Measurements from ENCODE around the gene GRIP2.

GRIP2 gene

GRCh38 chr3:14465425-14465824, 74.7 kb downstream of the GRIP2 start:
- H3K4me2 ChIP-seq (ENCODE audit: low read length), result no peak overlapping the region
- WGBS (ENCODE audit: extremely low coverage, insufficient coverage, low lambda C conversion rate), result no CpG with 5 or more reads among the region's 3 CpGs
- H3K9ac ChIP-seq (ENCODE audit: low read length), result no peak overlapping the region
- H3K27me3 ChIP-seq (ENCODE audit: insufficient read depth, low read length, poor library complexity), result no peaks in the 10 kb centered on the region
- H3K36me3 ChIP-seq (ENCODE audit: control insufficient read depth, insufficient read depth, low read length), result peaks cover 11% of the 10 kb centered on the region
- H3K79me1 ChIP-seq (ENCODE audit: low read length), result no peaks in the 10 kb centered on the region
- no peak overlapping the region for H2BK120ac ChIP-seq (ENCODE audit: low read depth, low read length)
- H3K23ac ChIP-seq (ENCODE audit: low read length), result no peak overlapping the region
- no peak overlapping the region for H3K18ac ChIP-seq (ENCODE audit: low read length)
- H3K4me3 ChIP-seq (ENCODE audit: low read length), result no peak overlapping the region
- H3K27ac ChIP-seq (ENCODE audit: low read depth, low read length), result no peak overlapping the region
- H3K79me2 ChIP-seq (ENCODE audit: control insufficient read depth, insufficient read depth, low read length), result no peaks in the 10 kb centered on the region
- no peak overlapping the region for H3K56ac ChIP-seq (ENCODE audit: low read length)
- no peak overlapping the region for H2AK5ac ChIP-seq (ENCODE audit: low read length)
- H2BK5ac ChIP-seq (ENCODE audit: low read length), result no peak overlapping the region
- H4K8ac ChIP-seq (ENCODE audit: low read depth, low read length), result no peak overlapping the region
- peaks cover 3% of the 10 kb centered on the region for H3K4me1 ChIP-seq (ENCODE audit: control insufficient read depth, low read depth, low read length)
- DNase-seq, result no peak
- no peak overlapping the region for H3K4ac ChIP-seq (ENCODE audit: low read depth, low read length)
- H2BK15ac ChIP-seq (replicated peaks; ENCODE audit: low read depth), result no peak overlapping the region
- H4K5ac ChIP-seq (ENCODE audit: low read length), result no peak overlapping the region

- no peak overlapping the region for H2BK120ac ChIP-seq (ENCODE audit: low read depth, low read length)
- H3K18ac ChIP-seq (ENCODE audit: low read length), result no peak overlapping the region
- H3K79me1 ChIP-seq (ENCODE audit: low read length), result no peaks in the 10 kb centered on the region
- no peak overlapping the region for H3K23ac ChIP-seq (ENCODE audit: low read length)
- H3K4me3 ChIP-seq (ENCODE audit: low read length), result no peak overlapping the region
- DNase-seq, result no peak
- H3K36me3 ChIP-seq (ENCODE audit: control insufficient read depth, insufficient read depth, low read length), result peaks cover 13% of the 10 kb centered on the region
- no peak overlapping the region for H3K4me2 ChIP-seq (ENCODE audit: low read length)
- no peak overlapping the region for H4K8ac ChIP-seq (ENCODE audit: low read depth, low read length)
- H3K27me3 ChIP-seq (ENCODE audit: insufficient read depth, low read length, poor library complexity), result no peaks in the 10 kb centered on the region
- H2AK5ac ChIP-seq (ENCODE audit: low read length), result no peak overlapping the region
- no peaks in the 10 kb centered on the region for H3K79me2 ChIP-seq (ENCODE audit: control insufficient read depth, insufficient read depth, low read length)
- H3K4me1 ChIP-seq (ENCODE audit: control insufficient read depth, low read depth, low read length), result peaks cover 3% of the 10 kb centered on the region
- H4K5ac ChIP-seq (ENCODE audit: low read length), result no peak overlapping the region
- H2BK5ac ChIP-seq (ENCODE audit: low read length), result no peak overlapping the region
- no peak overlapping the region for H3K4ac ChIP-seq (ENCODE audit: low read depth, low read length)
- no peak overlapping the region for H3K56ac ChIP-seq (ENCODE audit: low read length)
- no peak overlapping the region for H3K9ac ChIP-seq (ENCODE audit: low read length)
- H3K27ac ChIP-seq (ENCODE audit: low read depth, low read length), result no peak overlapping the region
- no CpG with 5 or more reads among the region's 4 CpGs for whole genome bisulfite sequencing (ENCODE audit: extremely low coverage, insufficient coverage, low lambda C conversion rate)
- H2BK15ac ChIP-seq (replicated peaks; ENCODE audit: low read depth), result no peak overlapping the region
These were observed 75.6 kb downstream of the GRIP2 start for GRCh38 chr3:14464521-14464920.

- Histone ChIP-seq H4K8ac (ENCODE audit: low read depth, low read length) (no peak overlapping the region), H2BK15ac (replicated peaks; ENCODE audit: low read depth) (no peak overlapping the region), H3K36me3 (ENCODE audit: control insufficient read depth, insufficient read depth, low read length) (peaks cover 11% of the 10 kb centered on the region), H3K4ac (ENCODE audit: low read depth, low read length) (no peak overlapping the region), H3K9ac (ENCODE audit: low read length) (no peak overlapping the region), H3K27ac (ENCODE audit: low read depth, low read length) (no peak overlapping the region), H2AK5ac (ENCODE audit: low read length) (no peak overlapping the region), H3K79me1 (ENCODE audit: low read length) (no peaks in the 10 kb centered on the region), H3K23ac (ENCODE audit: low read length) (no peak overlapping the region), H3K79me2 (ENCODE audit: control insufficient read depth, insufficient read depth, low read length) (no peaks in the 10 kb centered on the region), H3K27me3 (ENCODE audit: insufficient read depth, low read length, poor library complexity) (no peaks in the 10 kb centered on the region), H3K56ac (ENCODE audit: low read length) (peak overlapping the region; percentile 74), H3K18ac (ENCODE audit: low read length) (no peak overlapping the region), H3K4me2 (ENCODE audit: low read length) (no peak overlapping the region), H2BK120ac (ENCODE audit: low read depth, low read length) (no peak overlapping the region), H3K4me1 (ENCODE audit: control insufficient read depth, low read depth, low read length) (peaks cover 3% of the 10 kb centered on the region), H3K4me3 (ENCODE audit: low read length) (no peak overlapping the region), H2BK5ac (ENCODE audit: low read length) (no peak overlapping the region), H4K5ac (ENCODE audit: low read length) (no peak overlapping the region)
- DNase-seq, result no peak
- no CpG with 5 or more reads among the region's 5 CpGs for WGBS (ENCODE audit: extremely low coverage, insufficient coverage, low lambda C conversion rate)
These were observed 76.0 kb downstream of the GRIP2 start for GRCh38 chr3:14464141-14464465.

GRCh38 chr3:14463330-14464140, 76.6 kb downstream of the GRIP2 start:
- Histone ChIP-seq H3K27ac (ENCODE audit: low read depth, low read length) (peak overlapping the region; percentile 4), H3K4ac (ENCODE audit: low read depth, low read length) (no peak overlapping the region), H3K4me2 (ENCODE audit: low read length) (no peak overlapping the region), H3K4me3 (ENCODE audit: low read length) (no peak overlapping the region), H2BK120ac (ENCODE audit: low read depth, low read length) (no peak overlapping the region), H3K79me1 (ENCODE audit: low read length) (no peaks in the 10 kb centered on the region), H3K27me3 (ENCODE audit: insufficient read depth, low read length, poor library complexity) (no peaks in the 10 kb centered on the region), H3K23ac (ENCODE audit: low read length) (no peak overlapping the region), H3K9ac (ENCODE audit: low read length) (no peak overlapping the region), H3K56ac (ENCODE audit: low read length) (peak overlapping the region; percentile 74), H3K36me3 (ENCODE audit: control insufficient read depth, insufficient read depth, low read length) (peaks cover 11% of the 10 kb centered on the region), H2AK5ac (ENCODE audit: low read length) (no peak overlapping the region), H3K4me1 (ENCODE audit: control insufficient read depth, low read depth, low read length) (peaks cover 3% of the 10 kb centered on the region), H4K5ac (ENCODE audit: low read length) (no peak overlapping the region), H4K8ac (ENCODE audit: low read depth, low read length) (no peak overlapping the region), H3K18ac (ENCODE audit: low read length) (no peak overlapping the region), H2BK5ac (ENCODE audit: low read length) (peak overlapping the region; percentile 17), H2BK15ac (replicated peaks; ENCODE audit: low read depth) (no peak overlapping the region), H3K79me2 (ENCODE audit: control insufficient read depth, insufficient read depth, low read length) (no peaks in the 10 kb centered on the region)
- DNase-seq, result peak; percentile 70
- WGBS (ENCODE audit: extremely low coverage, insufficient coverage, low lambda C conversion rate), result no CpG with 5 or more reads among the region's 26 CpGs

- no peak overlapping the region for H2BK15ac ChIP-seq (replicated peaks; ENCODE audit: low read depth)
- peak overlapping the region; percentile 49 for H3K27ac ChIP-seq (ENCODE audit: low read depth, low read length)
- no peak overlapping the region for H3K4me3 ChIP-seq (ENCODE audit: low read length)
- H3K9ac ChIP-seq (ENCODE audit: low read length), result peak overlapping the region; percentile 30
- no peak overlapping the region for H3K4me2 ChIP-seq (ENCODE audit: low read length)
- no peak overlapping the region for H3K4ac ChIP-seq (ENCODE audit: low read depth, low read length)
- peaks cover 10% of the 10 kb centered on the region for H3K36me3 ChIP-seq (ENCODE audit: control insufficient read depth, insufficient read depth, low read length)
- H2AK5ac ChIP-seq (ENCODE audit: low read length), result no peak overlapping the region
- no peak overlapping the region for H4K8ac ChIP-seq (ENCODE audit: low read depth, low read length)
- H3K23ac ChIP-seq (ENCODE audit: low read length), result no peak overlapping the region
- no peaks in the 10 kb centered on the region for H3K79me2 ChIP-seq (ENCODE audit: control insufficient read depth, insufficient read depth, low read length)
- no peak for DNase-seq
- WGBS (ENCODE audit: extremely low coverage, insufficient coverage, low lambda C conversion rate), result no CpG with 5 or more reads among the region's 9 CpGs
- peak overlapping the region; percentile 6 for H2BK5ac ChIP-seq (ENCODE audit: low read length)
- no peak overlapping the region for H3K18ac ChIP-seq (ENCODE audit: low read length)
- H3K4me1 ChIP-seq (ENCODE audit: control insufficient read depth, low read depth, low read length), result peaks cover 5% of the 10 kb centered on the region
- H4K5ac ChIP-seq (ENCODE audit: low read length), result no peak overlapping the region
- no peak overlapping the region for H2BK120ac ChIP-seq (ENCODE audit: low read depth, low read length)
- H3K79me1 ChIP-seq (ENCODE audit: low read length), result no peaks in the 10 kb centered on the region
- peak overlapping the region; percentile 53 for H3K56ac ChIP-seq (ENCODE audit: low read length)
- H3K27me3 ChIP-seq (ENCODE audit: insufficient read depth, low read length, poor library complexity), result no peaks in the 10 kb centered on the region
These were observed 77.4 kb downstream of the GRIP2 start for GRCh38 chr3:14462738-14463137.
